H1 (cell line): ENCODE results near the gene ZDHHC11. TPM values are rescaled to one million over a fixed set of nuclear protein-coding genes. Genes with fewer than 3 reads are reported as not detected.

Source experiments
- CTCF ChIA-PET: fragments of 300-600 bp; sonication (Branson Sonifier 250); formaldehyde crosslinking; loops from one replicate; lab custom pipeline; 2021; ENCODE audit not compliant: partially characterized antibody; lab: Charles Lee
- POLR2A ChIA-PET: fragments of 300-600 bp; sonication (Branson Sonifier 250); formaldehyde crosslinking; loops from one replicate; lab custom pipeline; 2021; ENCODE audit warnings: inconsistent platforms; ENCODE audit not compliant: partially characterized antibody; lab: Charles Lee
- DNase-seq, 2 experiments: peaks; one replicate each; pipeline versions ENCODE4 v3.0.0 to v3.0.0-alpha.2; 2010 to 2022; ENCODE audit warnings: low spot score in 2 of 2, low read depth in 1 of 2, mixed read lengths in 1 of 2
- FAIRE-seq: peaks from 2 replicates; lab custom pipeline; 2011; peaks lifted over from hg19 to GRCh38; lab: Jason Lieb, UNC
- H2AFZ ChIP-seq: 2 replicates; pipeline ENCODE4 v1.8.1; 2012; ENCODE audit warnings: low read length, inconsistent platforms
- H2AK5ac ChIP-seq: 2 replicates; pipeline ENCODE4 v1.6.1; 2013; ENCODE audit warnings: low read depth, low read length
- H2BK120ac ChIP-seq: replicated peaks from 2 replicates; pipeline ENCODE3; 2013; ENCODE audit warnings: low read depth, low read length, inconsistent platforms
- H2BK12ac ChIP-seq: 2 replicates; pipeline ENCODE4 v1.6.1; 2013; ENCODE audit warnings: low read depth, low read length
- H2BK15ac ChIP-seq: 2 replicates; pipeline ENCODE4 v1.6.1; 2013; ENCODE audit warnings: low read length
- H2BK20ac ChIP-seq: 2 replicates; pipeline ENCODE4 v1.6.1; 2013; ENCODE audit warnings: low read length
- H2BK5ac ChIP-seq: 2 replicates; pipeline ENCODE4 v1.6.1; 2013; ENCODE audit warnings: low read depth, low read length
- H3K14ac ChIP-seq: 2 replicates; pipeline ENCODE4 v1.6.1; 2013; ENCODE audit warnings: inconsistent platforms; ENCODE audit not compliant: insufficient read length
- H3K18ac ChIP-seq: 2 replicates; pipeline ENCODE4 v1.6.1; 2013; ENCODE audit warnings: low read length; ENCODE audit errors: extremely low read depth
- H3K23ac ChIP-seq: 2 replicates; pipeline ENCODE4 v1.6.1; 2013; ENCODE audit warnings: inconsistent platforms; ENCODE audit not compliant: insufficient read length
- H3K23me2 ChIP-seq: 2 replicates; pipeline ENCODE4 v1.6.1; 2013; ENCODE audit warnings: low read depth, low read length
- H3K27ac ChIP-seq: 2 replicates; pipeline ENCODE4 v1.6.1; 2011; ENCODE audit warnings: low read depth, low read length, inconsistent platforms
- H3K27me3 ChIP-seq, 4 experiments: replicated peaks in 1 of 4; 1 replicate in 1 of 4; 2 replicates in 3 of 4; pipeline versions ENCODE4 v1.6.1 to v1.8.1; 2011 to 2013; ENCODE audit warnings: low read length in 3 of 4, mild to moderate bottlenecking in 3 of 4, inconsistent platforms in 2 of 4, mixed read lengths in 2 of 4, moderate library complexity in 1 of 4; ENCODE audit not compliant: control insufficient read depth in 3 of 4, insufficient read depth in 3 of 4; ENCODE audit errors: extremely low read depth in 1 of 4
- H3K36me3 ChIP-seq, 4 experiments: 2 replicates each; pipeline versions ENCODE4 v1.6.1 to v1.8.1; 2011 to 2013; ENCODE audit warnings: mild to moderate bottlenecking in 4 of 4, low read length in 3 of 4, moderate library complexity in 2 of 4, control low read depth in 1 of 4, inconsistent platforms in 1 of 4; ENCODE audit not compliant: insufficient read depth in 4 of 4, control insufficient read depth in 2 of 4
- H3K4ac ChIP-seq: replicated peaks from 2 replicates; pipeline ENCODE3; 2013; ENCODE audit warnings: low read length, low read depth, mixed read lengths, inconsistent platforms; ENCODE audit not compliant: insufficient read length
- H3K4me1 ChIP-seq, 4 experiments: replicated peaks in 1 of 4; 1 replicate in 1 of 4; 2 replicates in 3 of 4; pipeline versions ENCODE4 v1.6.1 to v1.8.1; 2011 to 2013; ENCODE audit warnings: low read length in 3 of 4, inconsistent platforms in 2 of 4, mixed read lengths in 1 of 4; ENCODE audit not compliant: insufficient read depth in 4 of 4, control insufficient read depth in 3 of 4
- H3K4me2 ChIP-seq, 2 experiments: 2 replicates each; pipeline versions ENCODE4 v1.6.1 to v1.8.1; 2011 to 2013; ENCODE audit warnings: low read depth in 2 of 2, low read length in 2 of 2, control low read depth in 1 of 2, inconsistent platforms in 1 of 2, mild to moderate bottlenecking in 1 of 2; ENCODE audit not compliant: insufficient read depth in 1 of 2
- H3K4me3 ChIP-seq, 4 experiments: fragments of 200-600, 300-600 bp in 1 of 4; sonication (generic), shearing (Covaris generic), sonication (Bioruptor Twin) in 1 of 4; 2 replicates each; pipeline versions ENCODE4 v1.5.1 to v1.8.1; 2011 to 2016; ENCODE audit warnings: low read length in 4 of 4, low read depth in 3 of 4, control low read depth in 2 of 4, inconsistent platforms in 2 of 4, mild to moderate bottlenecking in 2 of 4, mixed read lengths in 1 of 4, moderate library complexity in 1 of 4; ENCODE audit not compliant: insufficient read depth in 2 of 4; ENCODE audit errors: extremely low read depth in 1 of 4
- H3K56ac ChIP-seq: replicated peaks from 2 replicates; pipeline ENCODE3; 2013; ENCODE audit warnings: low read depth, mild to moderate bottlenecking, mixed read lengths, low read length, inconsistent platforms; ENCODE audit not compliant: insufficient read length
- H3K79me1 ChIP-seq: 2 replicates; pipeline ENCODE4 v1.6.1; 2013; ENCODE audit warnings: low read depth, low read length, control low read depth
- H3K79me2 ChIP-seq, 2 experiments: 2 replicates each; pipeline versions ENCODE4 v1.6.1 to v1.8.1; 2012 to 2013; ENCODE audit warnings: low read length in 2 of 2, mild to moderate bottlenecking in 2 of 2, inconsistent platforms in 1 of 2; ENCODE audit not compliant: insufficient read depth in 2 of 2, control insufficient read depth in 1 of 2
- H3K9ac ChIP-seq, 4 experiments: replicated peaks in 1 of 4; 1 replicate in 1 of 4; 2 replicates in 3 of 4; pipeline versions ENCODE4 v1.6.1 to v1.8.1; 2011 to 2013; ENCODE audit warnings: low read depth in 3 of 4, low read length in 3 of 4, control low read depth in 2 of 4, mild to moderate bottlenecking in 2 of 4, moderate library complexity in 2 of 4, inconsistent platforms in 1 of 4; ENCODE audit errors: extremely low read depth in 1 of 4
- H3K9me3 ChIP-seq, 2 experiments: 2 replicates each; pipeline versions ENCODE4 v1.6.1 to v1.8.1; 2012 to 2013; ENCODE audit warnings: mild to moderate bottlenecking in 2 of 2, moderate library complexity in 2 of 2, control low read depth in 1 of 2, inconsistent platforms in 1 of 2, low read depth in 1 of 2, low read length in 1 of 2, mixed read lengths in 1 of 2; ENCODE audit not compliant: insufficient read depth in 2 of 2
- H4K20me1 ChIP-seq, 2 experiments: replicated peaks in 1 of 2; 2 replicates each; pipeline versions ENCODE3 to v1.8.1; 2011 to 2013; ENCODE audit warnings: inconsistent platforms in 2 of 2, low read length in 2 of 2, mild to moderate bottlenecking in 1 of 2; ENCODE audit not compliant: insufficient read depth in 2 of 2, control insufficient read depth in 1 of 2
- H4K5ac ChIP-seq: 2 replicates; pipeline ENCODE4 v1.6.1; 2013; ENCODE audit warnings: low read length, low read depth, mixed read lengths, inconsistent platforms; ENCODE audit not compliant: insufficient read length
- H4K8ac ChIP-seq: 2 replicates; pipeline ENCODE4 v1.8.0; 2013; ENCODE audit warnings: mild to moderate bottlenecking, moderate library complexity, low read length, inconsistent platforms; ENCODE audit not compliant: insufficient read depth; ENCODE audit errors: extremely low read depth
- H4K91ac ChIP-seq: replicated peaks from 2 replicates; pipeline ENCODE3; 2013; ENCODE audit warnings: low read length, mixed read lengths, inconsistent platforms; ENCODE audit not compliant: insufficient read length
- PHF8 ChIP-seq: fragments of 200-600 bp; sonication (generic); conservative IDR thresholded peaks from 2 replicates; pipeline ENCODE4 v1.7.1; 2012; ENCODE audit warnings: low read depth, mild to moderate bottlenecking, inconsistent platforms, low read length, moderate library complexity
- POLR2AphosphoS5 ChIP-seq: IDR thresholded peaks from 2 replicates; pipeline ENCODE4 v1.6.1; 2011; ENCODE audit warnings: low read depth, low read length
- WGBS, 2 experiments: shearing (Covaris generic) in 1 of 2; methylation state at CpG; one replicate each; pipeline versions ENCODE4 v1.1.6 to v1.1.7; 2013 to 2015; ENCODE audit warnings: low lambda C conversion rate in 2 of 2, mixed read lengths in 2 of 2, inconsistent platforms in 1 of 2, low coverage in 1 of 2, missing lambda C conversion rate in 1 of 2; ENCODE audit not compliant: insufficient replicate concordance in 2 of 2, insufficient coverage in 1 of 2, insufficient read length in 1 of 2; ENCODE audit errors: extremely low coverage in 1 of 2, missing lambda C conversion rate in 1 of 2; 5-methylcytosine and 5-hydroxymethylcytosine counted together
- polyA plus RNA-seq, 7 experiments: library from polyadenylated mRNA; depleted of rRNA in 3 of 7; stranded (reverse) in 5 of 7; unstranded in 2 of 7; fragments of >200 nt in 5 of 7; fragments of 200-250 nt in 2 of 7; gene quantifications; 1 replicate in 5 of 7; 2 replicates in 1 of 7; 4 replicates in 1 of 7; pipeline versions ENCODE4 v1.2.1 to v1.2.3, GENCODE V29; 2011 to 2013; ENCODE audit warnings: missing spikeins in 2 of 7, mixed read lengths in 2 of 7
- total RNA-seq: library from RNA; stranded (reverse); fragmentation: NEBNext Ultra II Directional; extraction: Animal tissue kit (Norgen Biotek cat#: 25700); gene quantifications from 2 replicates; pipeline ENCODE4 v1.2.1, GENCODE V29; 2021

ZDHHC11 gene
- total and polyA plus RNA-seq, 2 of the 8 experiments (the other 6 are each of a cell fraction or from before 2014, with no cell fraction given): 4.7 to 16.6 TPM

DNA sequence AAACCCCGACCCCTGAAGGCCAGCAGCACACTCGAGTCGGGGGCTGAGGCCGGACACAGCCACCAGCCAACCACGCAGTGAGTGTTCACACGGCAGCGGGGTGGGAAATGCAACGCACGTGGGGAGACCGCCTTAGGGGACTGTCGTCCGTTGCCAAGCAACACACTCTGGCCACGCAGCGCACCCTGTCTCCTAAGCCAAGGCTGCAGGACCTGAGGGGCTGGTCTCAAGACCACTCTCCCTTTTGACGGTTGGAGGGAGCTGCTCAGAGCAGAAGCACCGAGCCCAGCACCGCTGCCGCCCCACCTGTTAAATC lies 34.3 kb upstream of the ZDHHC11 start:
- H3K56ac ChIP-seq: no peak overlapping the region
- H3K23ac ChIP-seq: no peak overlapping the region
- no peak overlapping the region for H4K5ac ChIP-seq
- peaks cover 24% of the 10 kb centered on the region for H3K79me1 ChIP-seq
- no peak overlapping the region for H3K4me3 ChIP-seq
- no peak overlapping the region for H3K18ac ChIP-seq
- H3K23me2 ChIP-seq: peaks cover 5% of the 10 kb centered on the region; the same call in 1 of the 2 replicates
- CTCF ChIA-PET: interaction anchor here (0.6 kb wide), 1 partner anchor 668 kb away, joined by 3 read pairs; no protein-coding TSS in a partner anchor
- H4K20me1 ChIP-seq: peaks cover 24 to 43% of the 10 kb centered on the region in 2 experiments
- no peak overlapping the region for H3K4ac ChIP-seq
- H2AFZ ChIP-seq: no peak overlapping the region
- H3K9ac ChIP-seq: no peak overlapping the region
- H2AK5ac ChIP-seq: no peak overlapping the region
- no peak overlapping the region for H2BK15ac ChIP-seq
- no peaks in the 10 kb centered on the region; a peak in 1 of 7 replicates for H3K27me3 ChIP-seq
- H2BK5ac ChIP-seq: no peak overlapping the region
- no peaks in the 10 kb centered on the region for H3K4me1 ChIP-seq
- no peak overlapping the region for H4K8ac ChIP-seq
- TF ChIP-seq POLR2AphosphoS5 (no peak), PHF8 (no peak)
- H4K91ac ChIP-seq: no peak overlapping the region
- H3K79me2 ChIP-seq: peaks cover 0 to 60% of the 10 kb centered on the region in 2 experiments; a peak in 3 of 4 replicates
- H2BK12ac ChIP-seq: no peak overlapping the region
- H3K36me3 ChIP-seq: peaks cover 44 to 92% (median 89%) of the 10 kb centered on the region in 4 experiments
- no peak overlapping the region for H2BK20ac ChIP-seq
- FAIRE-seq: no peak
- no peak for DNase-seq
- H3K27ac ChIP-seq: no peak overlapping the region
- POLR2A ChIA-PET: interaction anchor here (1.1 to 2.5 kb wide), 7 partner anchors 9 to 35 kb away, joined by 3 to 10 read pairs (median 4); no protein-coding TSS in a partner anchor
- no peaks in the 10 kb centered on the region; a peak in 1 of 4 replicates for H3K9me3 ChIP-seq
- H3K4me2 ChIP-seq: no peak overlapping the region
- 96% methylated on average over 18 of the region's 18 CpGs; no CpG with 5 or more reads in 1 of the 2 experiments for WGBS, 2 experiments
- no peak overlapping the region for H2BK120ac ChIP-seq
- no peak overlapping the region for H3K14ac ChIP-seq
